ENCODE data around the gene SH3GL1. TPM values are rescaled to one million over a fixed set of nuclear protein-coding genes. Genes with fewer than 3 reads are reported as not detected.

The SH3GL1 gene, protein sequence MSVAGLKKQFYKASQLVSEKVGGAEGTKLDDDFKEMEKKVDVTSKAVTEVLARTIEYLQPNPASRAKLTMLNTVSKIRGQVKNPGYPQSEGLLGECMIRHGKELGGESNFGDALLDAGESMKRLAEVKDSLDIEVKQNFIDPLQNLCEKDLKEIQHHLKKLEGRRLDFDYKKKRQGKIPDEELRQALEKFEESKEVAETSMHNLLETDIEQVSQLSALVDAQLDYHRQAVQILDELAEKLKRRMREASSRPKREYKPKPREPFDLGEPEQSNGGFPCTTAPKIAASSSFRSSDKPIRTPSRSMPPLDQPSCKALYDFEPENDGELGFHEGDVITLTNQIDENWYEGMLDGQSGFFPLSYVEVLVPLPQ
- 105 and 115 TPM in 2 replicates for total RNA-seq
- long read RNA-seq, partial matches to known transcripts, result 0 of 4 reads
- long read RNA-seq, other reads (novel, unspliced or antisense), result 4 of 4 reads

GRCh38 chr19:4400135-4400936 lies at the start of gene SH3GL1:
TSS of gene SH3GL1 (minus strand) at chr19:4400547. CDS start at chr19:4400368, 179 bp downstream.
- DNase-seq (ENCODE audit: extremely low spot score, unreplicated experiment), result peak; percentile 96
- H3K36me3 Mint-ChIP-seq (ENCODE audit: unreplicated experiment), result peaks cover 7% of the 10 kb centered on the region
- no peaks in the 10 kb centered on the region for H3K9me3 Mint-ChIP-seq (ENCODE audit: unreplicated experiment)
- peak; percentile 87 for TF ChIP-seq CTCF (IDR thresholded peaks at IDR 0.05)
- peaks cover 56% of the 10 kb centered on the region for H3K4me1 Mint-ChIP-seq (ENCODE audit: unreplicated experiment)
- H3K27me3 Mint-ChIP-seq (ENCODE audit: unreplicated experiment), result no peaks in the 10 kb centered on the region
- H3K4me3 Mint-ChIP-seq (ENCODE audit: unreplicated experiment), result peak within 1 kb of the TSS; percentile 84
- peak within 1 kb of the TSS; percentile 97 for H3K27ac Mint-ChIP-seq (ENCODE audit: unreplicated experiment)

GRCh38 chr19:4449639-4450028 lies 49.3 kb upstream of the SH3GL1 start:
- no peaks in the 10 kb centered on the region for H3K9me3 Mint-ChIP-seq (ENCODE audit: unreplicated experiment)
- no peak overlapping the region for H3K27ac Mint-ChIP-seq (ENCODE audit: unreplicated experiment)
- H3K4me3 Mint-ChIP-seq (ENCODE audit: unreplicated experiment), result no peak overlapping the region
- peaks cover 21% of the 10 kb centered on the region for H3K36me3 Mint-ChIP-seq (ENCODE audit: unreplicated experiment)
- no peaks in the 10 kb centered on the region for H3K4me1 Mint-ChIP-seq (ENCODE audit: unreplicated experiment)
- H3K27me3 Mint-ChIP-seq (ENCODE audit: unreplicated experiment), result no peaks in the 10 kb centered on the region
- DNase-seq (ENCODE audit: extremely low spot score, unreplicated experiment), result no peak
- no peak for TF ChIP-seq CTCF (IDR thresholded peaks at IDR 0.05)

DNA sequence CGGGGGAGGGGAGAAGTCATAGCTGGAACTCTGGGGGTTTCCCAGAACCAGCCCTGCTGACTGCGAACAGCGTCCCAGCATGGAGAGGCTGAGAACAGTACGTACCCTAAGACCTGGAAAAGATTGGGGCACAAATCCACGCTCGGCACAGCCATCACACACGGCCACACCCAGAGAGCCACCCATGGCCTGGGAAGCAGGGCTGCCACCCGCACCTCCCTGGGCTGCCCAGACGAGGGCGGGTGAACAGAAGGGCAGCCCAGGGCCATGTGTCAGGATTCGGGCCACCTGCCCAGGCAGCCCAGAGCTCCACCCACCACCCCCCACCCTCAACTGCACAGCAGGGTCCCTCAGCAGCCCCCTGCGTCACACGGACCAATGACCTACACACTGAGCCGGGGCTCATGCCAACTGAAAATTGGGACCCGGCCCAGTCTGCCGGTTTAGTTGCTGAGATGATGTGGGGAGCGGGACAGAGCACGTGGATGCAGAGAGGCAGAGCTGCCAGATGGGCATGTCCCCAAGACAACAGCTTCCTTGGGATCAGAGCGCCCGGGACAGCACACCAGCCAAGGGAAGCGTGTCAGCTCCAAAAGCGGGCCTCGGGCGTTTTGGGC lies 48.8 kb upstream of the SH3GL1 start:
- Mint-ChIP-seq H3K36me3 (ENCODE audit: unreplicated experiment) (peaks cover 21% of the 10 kb centered on the region), H3K4me1 (ENCODE audit: unreplicated experiment) (no peaks in the 10 kb centered on the region), H3K4me3 (ENCODE audit: unreplicated experiment) (no peak overlapping the region), H3K27me3 (ENCODE audit: unreplicated experiment) (no peaks in the 10 kb centered on the region), H3K9me3 (ENCODE audit: unreplicated experiment) (no peaks in the 10 kb centered on the region), H3K27ac (ENCODE audit: unreplicated experiment) (no peak overlapping the region)
- DNase-seq (ENCODE audit: extremely low spot score, unreplicated experiment), result no peak
- no peak for TF ChIP-seq CTCF (IDR thresholded peaks at IDR 0.05)

GRCh38 chr19:4448147-4448985 lies 48.0 kb upstream of the SH3GL1 start:
- DNase-seq (ENCODE audit: extremely low spot score, unreplicated experiment), result no peak
- TF ChIP-seq CTCF (IDR thresholded peaks at IDR 0.05), result no peak
- Mint-ChIP-seq H3K36me3 (ENCODE audit: unreplicated experiment) (peaks cover 21% of the 10 kb centered on the region), H3K9me3 (ENCODE audit: unreplicated experiment) (no peaks in the 10 kb centered on the region), H3K27ac (ENCODE audit: unreplicated experiment) (no peak overlapping the region), H3K4me3 (ENCODE audit: unreplicated experiment) (no peak overlapping the region), H3K4me1 (ENCODE audit: unreplicated experiment) (no peaks in the 10 kb centered on the region), H3K27me3 (ENCODE audit: unreplicated experiment) (no peaks in the 10 kb centered on the region)
